Caco-2 (cell line): ENCODE results near the gene PDIA5. TPM values are rescaled to one million over a fixed set of nuclear protein-coding genes. Genes with fewer than 3 reads are reported as not detected.

Source experiments
- BruUV-seq: library from RNA; stranded (reverse); fragments of 400-500 nt; replicated peaks from 2 replicates; lab custom pipeline; 2021; lab: Mats Ljungman, UMichigan
- CTCF ChIA-PET: fragments of 300-600 bp; sonication (Branson Sonifier 250); formaldehyde crosslinking; loops from one replicate; lab custom pipeline; 2022; ENCODE audit warnings: antibody characterized with exemption; lab: Charles Lee
- POLR2A ChIA-PET: fragments of 300-600 bp; sonication (Branson Sonifier 250); formaldehyde crosslinking; loops from one replicate; lab custom pipeline; 2022; ENCODE audit warnings: antibody characterized with exemption; lab: Charles Lee
- DNase-seq, 2 experiments: peaks; one replicate each; pipeline versions ENCODE4 v3.0.0 to v3.0.0-alpha.2; 2020 to 2022
- H3K27me3 ChIP-seq: replicated peaks from 2 replicates; pipeline ENCODE4 v1.6.0; 2011; ENCODE audit warnings: low read length; ENCODE audit not compliant: control insufficient read depth, insufficient read depth
- H3K36me3 ChIP-seq: 2 replicates; pipeline ENCODE4 v1.5.1; 2011; ENCODE audit warnings: low read length; ENCODE audit not compliant: control insufficient read depth, insufficient read depth
- H3K4me1 ChIP-seq: fragments of 250-450 bp; sonication (Bioruptor Pico); 2 replicates; pipeline ENCODE4 v1.5.1; 2020; ENCODE audit warnings: mild to moderate bottlenecking
- H3K4me3 ChIP-seq: 2 replicates; pipeline ENCODE4 v1.5.1; 2011; ENCODE audit warnings: low read depth, mild to moderate bottlenecking, control low read depth, low read length
- H3K9me3 ChIP-seq: fragments of 250-450 bp; sonication (Bioruptor Pico); 2 replicates; pipeline ENCODE4 v1.5.1; 2020; ENCODE audit warnings: mild to moderate bottlenecking, moderate library complexity
- H3K27ac Mint-ChIP-seq: one replicate; pipeline ENCODE4 v1.8.0; 2022; ENCODE audit warnings: mixed read lengths; ENCODE audit not compliant: unreplicated experiment
- H3K27me3 Mint-ChIP-seq: one replicate; pipeline ENCODE4 v1.8.0; 2022; ENCODE audit warnings: mixed read lengths; ENCODE audit not compliant: insufficient read depth, unreplicated experiment
- H3K36me3 Mint-ChIP-seq: one replicate; pipeline ENCODE4 v1.8.0; 2022; ENCODE audit warnings: mild to moderate bottlenecking, mixed read lengths; ENCODE audit not compliant: insufficient read depth, unreplicated experiment
- H3K4me1 Mint-ChIP-seq: one replicate; pipeline ENCODE4 v1.8.0; 2022; ENCODE audit warnings: low read depth, mixed read lengths; ENCODE audit not compliant: unreplicated experiment
- H3K4me3 Mint-ChIP-seq: one replicate; pipeline ENCODE4 v1.8.0; 2022; ENCODE audit warnings: mild to moderate bottlenecking, moderate library complexity, mixed read lengths; ENCODE audit not compliant: unreplicated experiment
- H3K9me3 Mint-ChIP-seq: one replicate; pipeline ENCODE4 v1.8.0; 2022; ENCODE audit warnings: mixed read lengths; ENCODE audit not compliant: unreplicated experiment
- intact Hi-C: fragments of 100-400 bp; cut with micrococcal nuclease; formaldehyde crosslinking; loops from one replicate; pipeline ENCODE4 v1.10.0; 2022; ENCODE audit not compliant: unreplicated experiment
- total RNA-seq: library from RNA; stranded (reverse); gene quantifications from 2 replicates; pipeline ENCODE4 v1.2.3, GENCODE V29; 2022
- TF ChIP-seq, protein P1 (sequence below), 2 experiments: fragments of 200-600 bp in 1 of 2; IDR thresholded peaks; 1 replicate in 1 of 2; 2 replicates in 1 of 2; pipeline versions ENCODE4 v1.5.1 to v1.8.0; 2011 to 2022; ENCODE audit warnings: antibody characterized with exemption in 1 of 2, control low read depth in 1 of 2, inconsistent platforms in 1 of 2, low read depth in 1 of 2, low read length in 1 of 2, mild to moderate bottlenecking in 1 of 2, moderate library complexity in 1 of 2; ENCODE audit not compliant: insufficient read depth in 1 of 2, severe bottlenecking in 1 of 2, unreplicated experiment in 1 of 2

PDIA5 gene
- total RNA-seq, 1 experiment from 2014 or later = 48.2 TPM

DNA sequence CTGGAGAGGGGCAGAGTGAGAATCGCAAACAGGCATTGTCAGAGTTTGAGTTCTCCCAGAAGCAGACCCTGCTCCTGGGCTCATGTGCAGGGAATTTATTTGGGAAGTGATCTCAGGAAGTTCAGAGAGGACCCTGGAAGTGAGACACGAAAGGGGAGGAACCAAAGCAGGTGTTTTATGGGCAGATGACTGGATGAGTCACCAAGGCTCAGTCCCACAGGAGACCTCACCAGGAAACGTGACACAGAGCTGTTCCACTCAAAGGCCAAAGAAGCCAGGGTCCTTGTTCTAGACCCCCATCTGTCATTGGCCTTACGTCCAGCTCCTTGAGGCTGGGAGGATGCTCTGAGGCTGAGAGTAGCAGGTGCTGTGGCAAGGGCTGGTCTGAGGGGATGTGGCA, 91.5 kb downstream of the PDIA5 start:
- no peak for DNase-seq
- Mint-ChIP-seq H3K27ac (no peak overlapping the region), H3K4me1 (no peaks in the 10 kb centered on the region), H3K9me3 (no peaks in the 10 kb centered on the region), H3K27me3 (no peaks in the 10 kb centered on the region), H3K36me3 (peaks cover 55% of the 10 kb centered on the region), H3K4me3 (no peak overlapping the region)
- CTCF ChIA-PET = no interaction called here
- intact Hi-C loops = no loop called here
- POLR2A ChIA-PET = no interaction called here
- TF ChIP-seq, protein P1, sequence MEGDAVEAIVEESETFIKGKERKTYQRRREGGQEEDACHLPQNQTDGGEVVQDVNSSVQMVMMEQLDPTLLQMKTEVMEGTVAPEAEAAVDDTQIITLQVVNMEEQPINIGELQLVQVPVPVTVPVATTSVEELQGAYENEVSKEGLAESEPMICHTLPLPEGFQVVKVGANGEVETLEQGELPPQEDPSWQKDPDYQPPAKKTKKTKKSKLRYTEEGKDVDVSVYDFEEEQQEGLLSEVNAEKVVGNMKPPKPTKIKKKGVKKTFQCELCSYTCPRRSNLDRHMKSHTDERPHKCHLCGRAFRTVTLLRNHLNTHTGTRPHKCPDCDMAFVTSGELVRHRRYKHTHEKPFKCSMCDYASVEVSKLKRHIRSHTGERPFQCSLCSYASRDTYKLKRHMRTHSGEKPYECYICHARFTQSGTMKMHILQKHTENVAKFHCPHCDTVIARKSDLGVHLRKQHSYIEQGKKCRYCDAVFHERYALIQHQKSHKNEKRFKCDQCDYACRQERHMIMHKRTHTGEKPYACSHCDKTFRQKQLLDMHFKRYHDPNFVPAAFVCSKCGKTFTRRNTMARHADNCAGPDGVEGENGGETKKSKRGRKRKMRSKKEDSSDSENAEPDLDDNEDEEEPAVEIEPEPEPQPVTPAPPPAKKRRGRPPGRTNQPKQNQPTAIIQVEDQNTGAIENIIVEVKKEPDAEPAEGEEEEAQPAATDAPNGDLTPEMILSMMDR (IDR thresholded peaks at IDR 0.05; ENCODE audit: insufficient read depth in 1 of 2, low read depth in 1 of 2, low read length in 1 of 2, severe bottlenecking in 1 of 2, unreplicated experiment in 1 of 2) = no peak
- Histone ChIP-seq H3K4me1 (no peaks in the 10 kb centered on the region), H3K27me3 (no peaks in the 10 kb centered on the region), H3K4me3 (no peak overlapping the region), H3K9me3 (no peaks in the 10 kb centered on the region), H3K36me3 (0 out of 2 replicates have a peak, but pooled peaks cover 2% of the 10 kb centered on the region)
- BruUV-seq = no TSS peak

DNA sequence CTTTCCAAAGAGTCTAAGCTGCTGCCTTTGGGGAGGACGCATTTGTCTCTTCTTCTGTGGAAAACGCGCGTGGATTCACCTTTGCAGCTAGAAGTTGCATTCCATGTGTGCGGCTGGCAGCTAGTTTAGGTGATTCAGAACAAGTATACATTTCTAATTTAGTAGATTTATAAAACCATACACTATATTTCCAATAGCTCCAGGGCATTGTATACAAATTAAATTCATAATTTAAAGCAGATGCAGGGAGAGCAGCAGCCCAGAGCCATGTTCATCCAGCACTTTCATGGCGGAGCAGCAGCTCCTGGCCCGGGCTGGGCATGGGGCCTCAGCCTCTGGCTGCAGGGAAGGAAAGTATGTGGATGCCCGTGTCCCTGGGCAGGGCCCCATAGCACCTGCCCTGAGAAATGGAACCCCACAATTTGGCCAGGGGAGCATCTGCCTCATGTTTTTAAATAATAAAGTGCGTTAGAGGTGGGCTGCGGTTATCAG, 92.1 kb downstream of the PDIA5 start:
- Histone ChIP-seq H3K36me3 (0 out of 2 replicates have a peak, but pooled peaks cover 2% of the 10 kb centered on the region), H3K4me3 (no peak overlapping the region), H3K4me1 (no peaks in the 10 kb centered on the region), H3K9me3 (no peaks in the 10 kb centered on the region), H3K27me3 (no peaks in the 10 kb centered on the region)
- TF ChIP-seq, protein P1 (IDR thresholded peaks at IDR 0.05; ENCODE audit: insufficient read depth in 1 of 2, low read depth in 1 of 2, low read length in 1 of 2, severe bottlenecking in 1 of 2, unreplicated experiment in 1 of 2) = no peak
- Mint-ChIP-seq H3K36me3 (peaks cover 57% of the 10 kb centered on the region), H3K27ac (no peak overlapping the region), H3K4me3 (no peak overlapping the region), H3K27me3 (no peaks in the 10 kb centered on the region), H3K4me1 (no peaks in the 10 kb centered on the region), H3K9me3 (no peaks in the 10 kb centered on the region)
- ChIA-PET POLR2A (no interaction called here), CTCF (no interaction called here)
- no TSS peak for BruUV-seq
- intact Hi-C loops = no loop called here
- no peak for DNase-seq

- ChIA-PET POLR2A (no interaction called here), CTCF (no interaction called here)
- peaks cover 62% of the 10 kb centered on the region for H3K36me3 Mint-ChIP-seq
- TF ChIP-seq, protein P1 (IDR thresholded peaks at IDR 0.05; ENCODE audit: insufficient read depth in 1 of 2, low read depth in 1 of 2, low read length in 1 of 2, severe bottlenecking in 1 of 2, unreplicated experiment in 1 of 2) = no peak
- no peaks in the 10 kb centered on the region for H3K4me1 Mint-ChIP-seq
- BruUV-seq = no TSS peak
- Histone ChIP-seq H3K4me1 (no peaks in the 10 kb centered on the region), H3K4me3 (no peak overlapping the region), H3K9me3 (no peaks in the 10 kb centered on the region), H3K36me3 (no peaks in the 10 kb centered on the region; the same call in 1 of the 2 replicates), H3K27me3 (no peaks in the 10 kb centered on the region)
- no peaks in the 10 kb centered on the region for H3K9me3 Mint-ChIP-seq
- H3K27me3 Mint-ChIP-seq = no peaks in the 10 kb centered on the region
- DNase-seq = no peak
- H3K27ac Mint-ChIP-seq = no peak overlapping the region
- H3K4me3 Mint-ChIP-seq = no peak overlapping the region
- intact Hi-C loops = no loop called here
These were observed 93.3 kb downstream of the PDIA5 start for GRCh38 chr3:123159926-123160635.
